GM04504 (cell line): ENCODE data around the gene NAA38.
"Not testable (repeated sequence)": the region's sequence is repeated elsewhere in the genome, so short reads cannot be mapped to it uniquely, and the experiment has no call there.

Experiments
- DNase-seq: peaks from one replicate; pipeline ENCODE4 v3.0.0-alpha.2; 2012; ENCODE audit warnings: low read depth

Gene NAA38

DNA sequence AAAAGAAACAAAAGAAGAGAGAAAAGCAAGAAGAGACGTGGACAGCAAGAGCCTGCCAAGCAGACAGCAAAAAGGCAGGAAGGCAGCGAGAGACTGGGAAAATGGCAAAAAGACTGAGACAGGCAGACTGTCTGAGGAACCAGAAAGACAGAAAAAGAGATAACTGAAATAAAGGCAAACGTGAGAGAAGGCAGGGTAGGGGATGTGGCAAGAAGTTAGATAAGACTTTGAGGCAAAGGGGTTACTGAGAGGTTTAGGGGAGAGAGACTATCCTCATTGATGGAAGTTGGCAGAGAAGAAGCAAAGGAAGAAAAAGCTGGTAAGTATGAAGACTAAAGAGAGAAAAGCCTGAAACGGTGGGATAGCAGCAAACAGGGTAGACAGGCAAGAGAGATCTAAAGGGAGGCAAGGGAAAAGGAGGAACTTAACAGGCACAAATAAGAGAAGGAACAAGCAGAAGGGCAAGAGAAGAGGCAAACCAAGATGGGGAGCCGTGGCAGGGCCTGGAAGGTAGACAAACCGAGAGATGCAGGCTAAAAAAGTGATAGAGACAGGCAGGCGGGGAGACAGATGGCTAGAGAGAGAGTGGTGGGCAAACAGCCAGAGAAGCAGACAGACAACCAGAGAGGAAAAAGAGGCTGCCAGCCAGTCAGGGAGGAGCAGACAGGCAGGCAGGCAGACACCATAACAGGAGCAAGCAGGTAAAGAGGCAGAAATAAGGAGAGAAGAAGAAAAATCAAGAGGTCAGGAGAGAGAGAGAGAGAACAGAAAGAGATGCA is 24.1 kb upstream of the NAA38 start:
- DNase-seq, result no peak

DNA sequence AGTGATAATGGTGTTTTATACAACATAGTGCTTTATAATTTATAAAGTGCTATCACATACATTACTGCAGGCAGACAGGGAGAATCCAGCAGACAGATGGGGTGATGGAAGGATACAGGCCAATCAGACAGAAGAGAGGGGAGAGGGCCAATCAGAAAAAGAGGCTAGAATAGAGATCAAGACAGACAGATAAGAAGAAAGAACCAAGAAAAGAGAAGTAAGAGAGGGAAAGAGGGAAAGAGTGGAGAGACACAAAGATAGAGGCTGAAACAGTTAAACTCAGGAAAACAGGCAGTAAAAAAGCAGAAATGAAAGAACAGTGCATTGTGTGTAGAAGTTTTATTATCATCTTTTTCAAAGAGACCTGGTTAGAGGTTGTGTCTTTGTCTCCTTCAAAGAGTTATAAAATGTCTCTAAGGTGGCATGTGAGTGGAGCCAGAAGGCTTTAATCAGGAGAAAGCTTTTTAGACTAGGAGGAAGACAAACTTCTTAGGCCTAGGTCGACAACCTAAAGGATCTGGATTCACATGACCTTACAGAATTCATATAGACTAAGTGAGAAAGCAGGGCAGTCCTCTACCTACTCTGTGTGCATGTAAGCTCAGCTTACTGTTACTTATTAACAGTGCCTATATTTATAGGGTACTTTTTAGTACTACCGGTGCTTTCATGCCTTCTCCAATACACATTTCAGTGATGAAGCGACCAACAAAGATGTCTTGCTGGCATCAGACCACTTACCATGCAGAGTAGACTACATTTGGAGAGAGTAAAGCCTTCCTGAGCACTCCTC is 22.9 kb upstream of the NAA38 start:
- DNase-seq, result no peak

DNA sequence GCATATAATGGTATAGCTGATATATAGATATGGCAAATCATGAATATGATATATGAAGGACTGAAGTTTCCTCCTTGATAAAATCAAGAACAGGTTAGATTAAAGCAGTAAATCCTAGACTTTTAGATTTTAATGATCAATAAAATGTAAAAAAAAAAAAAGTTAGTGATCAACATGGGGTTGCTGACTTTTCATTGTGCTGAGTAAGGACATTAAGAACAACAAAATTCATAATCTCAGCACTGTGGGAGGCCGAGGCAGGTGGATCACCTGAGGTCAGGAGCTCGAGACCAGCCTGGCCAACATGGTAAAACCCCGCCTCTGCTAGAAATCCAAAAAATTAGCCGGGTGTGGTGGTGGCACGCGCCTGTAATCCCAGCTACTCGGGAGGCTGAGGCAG is 20.9 kb upstream of the NAA38 start:
- DNase-seq, result no peak

DNA sequence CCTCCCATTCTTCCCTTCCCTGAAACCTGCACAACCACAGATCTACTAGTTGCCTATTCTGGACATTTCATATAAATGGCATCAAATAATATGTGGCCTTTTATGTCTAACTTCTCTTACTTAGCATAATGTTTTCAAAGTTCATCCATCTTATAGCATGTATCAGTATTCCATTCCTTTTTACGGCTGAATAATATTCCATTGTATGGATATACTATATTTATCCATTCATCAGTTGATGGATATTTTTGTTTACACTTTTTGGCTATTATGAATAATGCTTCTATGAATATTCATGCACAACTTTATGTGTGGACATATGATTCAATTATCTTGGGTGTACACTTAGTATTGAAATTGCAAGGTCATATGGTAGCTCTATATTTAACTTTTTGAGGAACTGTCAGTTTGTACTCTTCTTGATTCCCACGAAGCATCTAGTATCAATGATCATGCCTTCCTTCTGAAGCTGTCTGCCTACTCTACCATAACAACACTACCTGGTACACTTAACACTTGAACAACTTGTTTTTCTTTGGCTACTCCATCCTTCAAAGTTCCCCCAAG is 18.5 kb upstream of the NAA38 start:
- no peak for DNase-seq

DNA sequence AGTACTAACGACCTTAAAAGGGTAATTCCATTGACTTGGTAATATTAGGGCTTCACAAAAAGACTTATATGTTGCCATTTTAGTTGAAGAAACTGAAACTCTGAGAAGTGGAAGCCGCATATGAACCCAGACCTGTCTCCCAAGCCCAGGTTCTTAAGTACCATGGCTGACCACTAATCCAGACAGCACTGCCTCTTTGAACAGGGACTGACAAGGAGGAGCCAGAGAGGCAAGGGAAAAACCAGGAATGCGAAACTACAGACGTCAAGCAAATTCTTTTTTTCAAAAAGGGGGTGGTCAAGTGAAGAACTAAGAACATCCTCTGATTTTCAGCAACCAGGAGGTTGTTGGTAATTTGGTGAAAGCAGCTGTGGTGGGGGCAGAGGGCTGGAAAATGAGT is 15.7 kb upstream of the NAA38 start:
- DNase-seq, result no peak

DNA sequence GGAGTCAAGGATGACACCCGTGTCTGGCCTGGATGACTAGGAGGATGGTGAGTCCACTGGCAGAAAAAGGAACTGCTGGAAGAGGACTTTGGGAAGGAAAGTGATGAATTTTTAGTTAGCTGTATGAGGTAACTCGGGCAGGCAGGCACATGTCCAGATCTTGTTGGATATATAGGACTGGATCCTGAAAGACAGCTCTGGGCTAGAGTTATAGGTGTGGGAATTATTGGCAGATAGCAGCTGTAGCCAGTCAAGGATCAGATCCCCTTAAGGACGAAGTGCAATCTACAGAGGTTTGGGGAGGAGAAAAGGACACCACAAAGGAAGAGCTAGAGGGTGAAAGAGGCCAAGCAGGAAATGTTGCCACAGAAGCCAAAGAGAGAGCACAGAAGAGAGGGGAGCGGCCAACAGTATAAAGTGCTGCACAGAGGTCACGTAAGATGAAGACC is 10.5 kb upstream of the NAA38 start:
- no peak for DNase-seq

DNA sequence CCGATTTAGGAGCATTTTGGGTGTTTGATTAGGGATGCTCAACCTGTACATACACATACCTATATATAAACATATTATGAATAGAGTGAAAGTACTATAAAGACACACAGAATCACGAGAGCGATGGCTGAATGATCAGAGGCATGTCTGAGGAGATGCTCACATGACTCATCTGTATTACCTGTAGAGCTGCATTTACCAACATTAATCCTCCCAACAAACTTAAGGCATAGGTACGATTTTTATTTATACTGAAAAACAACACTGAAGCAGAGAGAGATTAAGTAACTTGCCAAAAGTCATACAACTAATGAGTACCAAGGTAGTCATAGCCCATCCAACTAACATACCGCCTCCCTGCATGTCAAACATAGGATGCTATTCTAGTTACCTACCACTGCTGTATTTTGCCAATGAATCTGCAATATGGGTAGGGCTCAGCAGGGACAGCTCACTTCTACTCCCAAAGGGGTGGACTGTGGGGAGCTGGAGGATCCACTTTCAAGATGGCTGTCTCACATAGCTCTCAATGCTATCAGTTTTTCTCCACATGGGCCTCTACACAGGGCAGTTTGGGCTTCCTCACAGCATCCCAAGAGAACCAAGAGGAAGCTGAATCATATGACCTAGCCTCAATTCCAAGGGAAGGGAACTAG is 7.8 kb upstream of the NAA38 start:
- no peak for DNase-seq

DNA sequence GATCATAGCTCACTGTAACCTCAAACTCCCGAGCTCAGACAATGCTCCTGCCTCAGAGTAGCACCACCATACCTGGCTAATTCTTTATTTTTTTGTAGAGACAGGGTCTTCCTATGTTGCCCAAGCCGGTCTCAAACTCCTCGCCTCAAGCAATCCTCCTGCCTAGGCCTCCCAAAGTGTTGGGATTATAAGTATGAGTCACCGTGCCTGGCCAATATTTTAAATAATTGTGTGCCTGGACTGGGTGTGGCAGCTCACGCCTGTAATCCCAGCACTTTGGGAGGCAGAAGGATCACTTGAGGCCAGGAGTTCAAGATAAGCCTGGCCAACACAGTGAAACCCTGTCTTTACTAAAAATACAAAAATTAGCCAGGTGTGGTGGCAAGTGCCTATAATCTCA is 7.0 kb upstream of the NAA38 start:
- DNase-seq, result not testable (repeated sequence)

DNA sequence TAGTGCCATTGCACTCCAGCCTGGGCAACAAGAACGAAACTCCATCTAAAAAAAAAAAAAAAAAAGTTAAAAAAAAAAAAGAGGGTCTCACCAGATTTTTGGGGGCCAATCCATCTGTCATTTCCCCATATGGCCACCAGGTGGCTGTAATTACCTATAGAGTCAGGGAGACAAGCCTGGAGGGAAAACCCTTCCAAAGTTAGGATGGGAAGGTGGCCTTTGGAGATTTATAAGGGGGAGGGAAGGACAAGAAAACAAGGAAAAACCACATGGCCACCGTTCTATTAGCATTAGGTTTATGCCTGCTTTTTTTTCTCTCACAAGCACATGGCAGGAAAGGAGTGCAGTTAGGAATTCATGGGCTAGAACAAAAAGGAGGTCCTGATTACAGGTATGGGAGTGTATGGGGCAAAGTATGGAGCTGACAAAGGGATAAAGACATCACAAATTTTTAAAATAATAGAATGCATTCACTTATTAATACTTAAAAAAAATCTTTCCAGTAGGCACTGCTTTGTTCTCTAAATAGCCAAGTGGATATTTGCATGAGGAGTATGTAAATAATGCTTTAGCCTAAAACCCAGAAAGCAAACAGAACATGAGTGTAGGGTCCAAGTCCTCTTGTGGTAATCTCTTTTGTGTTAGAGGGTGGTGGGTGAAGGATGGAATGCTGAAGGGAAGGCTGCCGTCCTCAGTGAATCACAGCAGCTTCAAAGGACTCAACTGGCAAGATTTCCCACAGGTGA is 5.5 kb upstream of the NAA38 start:
- no peak for DNase-seq

DNA sequence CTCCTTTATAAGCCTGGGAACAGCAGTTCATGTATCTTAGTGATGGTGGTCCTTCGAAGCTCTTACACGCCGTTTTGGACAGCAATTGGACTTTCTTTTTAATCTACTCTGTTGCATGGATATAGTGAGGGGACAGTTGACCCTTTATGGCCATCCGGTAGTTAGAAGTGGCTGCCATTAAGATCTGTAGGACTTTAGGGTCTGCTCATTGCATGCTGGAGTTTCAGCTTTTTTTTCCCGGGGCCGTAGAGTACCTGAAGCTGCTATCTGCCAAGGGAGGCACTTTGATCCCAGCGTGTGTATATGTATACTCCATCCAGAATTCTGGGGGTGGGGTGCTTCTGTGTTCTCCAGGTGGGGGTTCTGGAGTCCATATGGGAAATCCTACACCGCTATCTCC is 1.7 kb upstream of the NAA38 start:
- DNase-seq, result no peak

DNA sequence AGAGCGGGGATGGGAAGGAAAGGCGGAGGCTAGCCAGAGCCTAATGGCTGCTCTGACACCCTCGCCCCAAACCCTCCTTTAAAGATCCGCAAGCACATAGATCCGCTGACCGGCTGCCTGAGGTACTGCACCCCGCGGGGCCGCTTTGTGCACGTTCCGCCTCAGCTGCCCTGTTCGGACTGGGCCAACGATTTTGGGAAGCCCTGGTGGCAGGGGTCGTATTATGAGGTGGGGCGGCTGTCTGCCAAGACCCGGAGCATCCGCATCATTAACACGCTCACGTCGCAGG is 1.1 kb upstream of the NAA38 start:
- DNase-seq, result peak; percentile 22

DNA sequence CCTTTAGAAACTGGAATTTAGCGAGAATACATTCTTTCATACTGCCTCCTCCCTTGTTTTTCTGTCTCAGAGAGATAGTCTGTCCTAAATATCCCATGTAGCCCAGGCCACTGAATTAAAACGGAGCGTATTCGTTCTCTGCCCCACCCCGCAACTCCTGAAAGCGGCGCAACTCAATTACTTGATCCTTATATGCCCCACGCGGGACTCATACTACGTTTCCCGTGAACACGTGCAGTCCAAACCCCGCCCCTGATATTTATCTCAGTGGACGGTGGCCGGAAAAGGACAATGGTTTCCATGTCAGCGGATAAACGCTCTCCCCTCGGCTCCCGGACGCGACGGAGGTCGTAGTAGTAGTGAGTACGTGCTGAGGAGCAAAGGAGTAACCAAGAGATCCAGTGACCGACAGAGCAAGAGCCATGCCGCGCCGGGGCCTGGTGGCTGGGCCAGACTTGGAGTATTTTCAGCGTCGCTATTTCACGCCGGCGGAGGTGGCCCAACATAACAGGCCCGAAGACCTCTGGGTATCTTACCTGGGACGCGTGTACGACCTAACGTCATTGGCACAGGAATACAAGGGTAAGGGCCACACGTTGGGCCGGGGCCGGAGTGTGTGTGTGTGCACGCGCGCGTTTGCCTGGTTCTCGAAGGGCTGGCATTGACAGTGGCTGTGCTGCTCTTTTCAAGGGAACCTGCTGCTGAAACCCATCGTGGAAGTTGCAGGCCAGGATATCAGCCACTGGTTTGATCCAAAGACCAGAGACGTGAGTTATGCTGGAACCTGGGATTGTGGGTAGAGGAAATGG is 558 bp upstream of the NAA38 start, which contains the start of gene CYB5D1:
Gene CYB5D1, plus strand, starts transcription at position 291 of the 809 bp plus-strand sequence. Its CDS starts 132 bp downstream, at position 423.
- peak; percentile 89 for DNase-seq

DNA sequence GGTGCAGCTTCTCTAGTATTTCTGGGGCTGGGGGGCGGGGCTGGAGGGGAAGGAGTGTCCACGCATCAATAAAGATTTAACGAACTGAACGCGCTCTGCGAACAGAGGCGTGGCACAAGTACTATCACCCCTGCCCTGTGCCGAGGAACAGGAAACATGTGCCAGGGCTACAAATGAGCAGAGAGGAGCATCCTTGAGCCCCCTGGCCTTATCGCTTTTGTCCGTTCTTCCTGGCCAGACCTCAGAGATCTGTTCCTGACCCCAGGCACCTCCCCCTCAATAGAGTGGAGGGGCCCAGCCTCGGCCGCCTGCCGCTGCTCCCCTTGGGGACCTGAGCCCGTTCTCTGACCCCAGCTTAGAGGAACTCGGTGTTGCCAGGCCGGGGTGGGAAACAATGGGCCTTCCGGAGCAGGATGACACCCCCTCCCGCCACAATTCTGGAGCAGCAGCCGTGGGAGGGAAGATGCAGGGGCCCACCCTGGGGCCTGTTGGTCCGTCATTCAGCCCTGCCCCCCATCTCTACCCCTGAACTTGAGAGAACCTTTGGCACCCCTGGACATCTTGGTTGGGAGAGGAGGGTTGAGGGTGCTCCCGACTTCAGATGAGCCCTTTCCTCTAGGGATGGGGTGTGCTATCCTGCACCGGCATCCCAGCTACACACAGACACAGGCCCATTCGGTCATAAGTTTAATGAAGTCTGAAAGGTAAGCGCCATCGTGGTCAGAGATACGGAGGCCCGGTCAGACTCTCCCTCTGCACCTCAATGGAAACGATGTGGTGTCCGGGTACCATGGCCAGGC is 1.1 kb downstream of the NAA38 start:
- DNase-seq, result no peak

DNA sequence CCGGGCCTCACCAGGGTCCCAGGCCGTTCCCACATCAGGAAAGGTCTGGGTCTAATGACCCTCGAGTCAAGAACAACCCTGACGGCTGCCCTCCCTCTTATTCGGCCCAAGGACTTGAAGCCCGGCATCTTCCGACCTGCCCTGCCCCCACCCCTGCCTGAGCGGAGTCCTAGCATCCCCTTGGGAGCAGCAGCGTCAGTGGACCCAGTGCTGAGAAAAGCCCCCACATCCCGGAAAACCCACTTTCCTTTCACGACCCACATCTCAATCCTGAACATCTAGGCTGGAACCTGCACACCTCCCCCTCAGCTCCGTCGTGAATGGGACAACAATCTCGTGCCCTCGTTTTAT is 1.7 kb downstream of the NAA38 start:
- DNase-seq, result no peak

DNA sequence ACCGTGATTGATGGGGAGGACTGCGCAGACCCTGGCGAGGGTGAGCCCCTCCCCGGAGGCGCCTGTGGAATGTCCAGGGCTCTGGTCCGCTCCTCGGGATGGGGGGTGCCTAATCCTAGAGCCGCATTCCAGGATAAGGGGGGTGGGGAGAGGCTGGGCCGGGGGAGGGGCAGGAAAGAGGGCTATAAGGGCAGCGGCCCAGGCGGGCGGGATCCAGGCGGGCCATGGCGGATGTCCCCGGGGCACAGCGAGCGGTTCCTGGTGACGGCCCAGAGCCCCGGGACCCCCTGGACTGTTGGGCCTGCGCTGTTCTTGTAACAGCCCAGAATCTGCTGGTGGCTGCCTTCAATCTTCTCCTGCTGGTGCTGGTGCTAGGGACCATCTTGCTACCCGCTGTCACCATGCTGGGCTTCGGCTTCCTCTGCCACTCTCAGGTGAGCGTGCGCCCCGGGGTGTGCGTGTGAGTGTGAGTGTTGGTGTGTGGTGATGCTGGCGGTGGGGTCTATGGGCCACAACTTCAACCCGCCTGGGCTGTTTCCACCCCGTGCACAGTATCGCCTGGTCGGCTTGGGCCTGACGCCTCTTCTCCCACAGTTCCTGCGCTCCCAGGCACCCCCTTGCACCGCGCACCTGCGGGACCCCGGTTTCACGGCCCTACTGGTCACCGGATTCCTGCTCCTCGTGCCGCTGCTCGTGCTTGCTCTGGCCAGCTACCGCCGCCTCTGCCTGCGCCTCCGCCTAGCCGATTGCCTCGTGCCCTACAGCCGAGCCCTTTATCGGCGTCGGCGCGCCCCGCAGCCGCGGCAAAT is 2.3 kb downstream of the NAA38 start, which contains the start of gene TMEM88:
Gene TMEM88, plus strand, starts transcription at position 216 of the 809 bp plus-strand sequence. Its CDS starts 9 bp downstream, at position 225.
- no peak for DNase-seq

DNA sequence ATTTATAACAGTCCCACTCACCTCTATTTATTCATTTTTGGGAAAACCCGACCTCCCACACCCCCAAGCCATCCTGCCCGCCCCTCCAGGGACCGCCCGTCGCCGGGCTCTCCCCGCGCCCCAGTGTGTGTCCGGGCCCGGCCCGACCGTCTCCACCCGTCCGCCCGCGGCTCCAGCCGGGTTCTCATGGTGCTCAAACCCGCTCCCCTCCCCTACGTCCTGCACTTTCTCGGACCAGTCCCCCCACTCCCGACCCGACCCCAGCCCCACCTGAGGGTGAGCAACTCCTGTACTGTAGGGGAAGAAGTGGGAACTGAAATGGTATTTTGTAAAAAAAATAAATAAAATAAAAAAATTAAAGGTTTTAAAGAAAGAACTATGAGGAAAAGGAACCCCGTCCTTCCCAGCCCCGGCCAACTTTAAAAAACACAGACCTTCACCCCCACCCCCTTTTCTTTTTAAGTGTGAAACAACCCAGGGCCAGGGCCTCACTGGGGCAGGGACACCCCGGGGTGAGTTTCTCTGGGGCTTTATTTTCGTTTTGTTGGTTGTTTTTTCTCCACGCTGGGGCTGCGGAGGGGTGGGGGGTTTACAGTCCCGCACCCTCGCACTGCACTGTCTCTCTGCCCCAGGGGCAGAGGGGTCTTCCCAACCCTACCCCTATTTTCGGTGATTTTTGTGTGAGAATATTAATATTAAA is 3.1 kb downstream of the NAA38 start:
- no peak for DNase-seq

DNA sequence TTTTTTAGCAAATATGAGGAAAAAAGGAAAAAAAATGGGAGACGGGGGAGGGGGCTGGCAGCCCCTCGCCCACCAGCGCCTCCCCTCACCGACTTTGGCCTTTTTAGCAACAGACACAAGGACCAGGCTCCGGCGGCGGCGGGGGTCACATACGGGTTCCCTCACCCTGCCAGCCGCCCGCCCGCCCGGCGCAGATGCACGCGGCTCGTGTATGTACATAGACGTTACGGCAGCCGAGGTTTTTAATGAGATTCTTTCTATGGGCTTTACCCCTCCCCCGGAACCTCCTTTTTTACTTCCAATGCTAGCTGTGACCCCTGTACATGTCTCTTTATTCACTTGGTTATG is 3.7 kb downstream of the NAA38 start:
- DNase-seq, result no peak

DNA sequence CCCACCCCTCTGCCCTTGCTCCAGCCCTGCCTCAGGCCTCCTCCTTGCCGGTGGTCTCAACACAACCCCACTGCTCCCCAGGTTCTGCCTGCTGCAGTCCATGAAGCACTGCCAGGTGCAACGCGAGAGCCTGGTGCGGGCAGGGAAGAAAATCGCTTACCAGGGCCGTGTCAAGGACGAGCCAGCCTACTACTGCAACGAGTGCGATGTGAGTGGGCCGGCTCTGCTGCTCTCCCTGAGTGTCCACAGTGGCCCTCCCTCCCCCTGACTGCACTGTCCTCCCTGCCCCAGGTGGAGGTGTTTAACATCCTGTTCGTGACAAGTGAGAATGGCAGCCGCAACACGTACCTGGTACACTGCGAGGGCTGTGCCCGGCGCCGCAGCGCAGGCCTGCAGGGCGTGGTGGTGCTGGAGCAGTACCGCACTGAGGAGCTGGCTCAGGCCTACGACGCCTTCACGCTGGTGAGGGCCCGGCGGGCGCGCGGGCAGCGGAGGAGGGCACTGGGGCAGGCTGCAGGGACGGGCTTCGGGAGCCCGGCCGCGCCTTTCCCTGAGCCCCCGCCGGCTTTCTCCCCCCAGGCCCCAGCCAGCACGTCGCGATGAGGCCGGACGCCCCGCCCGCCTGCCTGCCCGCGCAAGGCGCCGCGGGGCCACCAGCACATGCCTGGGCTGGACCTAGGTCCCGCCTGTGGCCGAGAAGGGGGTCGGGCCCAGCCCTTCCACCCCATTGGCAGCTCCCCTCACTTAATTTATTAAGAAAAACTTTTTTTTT is 4.3 kb downstream of the NAA38 start:
- DNase-seq, result no peak
